Fibroblast of skin of back (primary cell): Measurements from ENCODE around the gene NTRK3.

Source experiments
- DNase-seq: peaks from one replicate; pipeline ENCODE4 v3.0.0-alpha.2; 2013

NTRK3 gene

GRCh38 chr15:88118741-88119140 lies 137.8 kb downstream of the NTRK3 start:
- DNase-seq, result no peak

- no peak for DNase-seq
Observed at GRCh38 chr15:88118035-88118434, 138.5 kb downstream of the NTRK3 start.

GRCh38 chr15:88115486-88116152 lies 140.9 kb downstream of the NTRK3 start:
- no peak for DNase-seq

DNA sequence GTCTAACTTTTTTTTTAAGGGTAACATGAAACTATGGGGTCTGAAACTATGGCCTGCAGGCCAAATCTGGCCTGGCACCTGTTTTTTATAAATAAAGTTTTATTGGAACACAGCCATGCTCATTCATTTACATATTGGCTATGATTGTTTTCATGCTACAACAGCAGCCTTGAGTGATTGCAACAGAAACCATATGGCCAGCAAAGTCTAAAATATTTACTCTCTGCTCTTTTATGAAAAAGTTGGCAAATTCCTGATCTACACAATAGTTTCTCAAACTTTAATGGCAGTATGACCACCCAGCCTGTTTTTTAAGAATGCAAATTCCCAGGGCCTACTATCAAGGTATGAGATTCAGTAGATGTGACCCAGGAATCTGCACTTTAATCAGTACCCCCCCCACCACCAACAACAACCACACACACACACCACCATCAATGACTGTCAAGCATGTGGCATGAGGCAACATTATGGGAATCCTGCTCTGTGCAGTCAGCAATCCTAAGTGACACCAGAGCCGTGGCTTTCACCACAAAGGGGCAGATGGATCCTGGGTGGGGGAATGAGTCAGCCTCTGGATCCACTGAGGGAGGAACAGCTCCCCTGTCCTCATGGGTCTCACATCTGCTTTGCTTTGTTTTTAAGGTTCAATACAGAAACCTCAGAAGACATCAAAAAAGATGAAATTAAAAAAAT lies 142.8 kb downstream of the NTRK3 start:
- peak; percentile 28 for DNase-seq

- no peak for DNase-seq
Observed at GRCh38 chr15:88108991-88109390, 147.5 kb downstream of the NTRK3 start.

DNA sequence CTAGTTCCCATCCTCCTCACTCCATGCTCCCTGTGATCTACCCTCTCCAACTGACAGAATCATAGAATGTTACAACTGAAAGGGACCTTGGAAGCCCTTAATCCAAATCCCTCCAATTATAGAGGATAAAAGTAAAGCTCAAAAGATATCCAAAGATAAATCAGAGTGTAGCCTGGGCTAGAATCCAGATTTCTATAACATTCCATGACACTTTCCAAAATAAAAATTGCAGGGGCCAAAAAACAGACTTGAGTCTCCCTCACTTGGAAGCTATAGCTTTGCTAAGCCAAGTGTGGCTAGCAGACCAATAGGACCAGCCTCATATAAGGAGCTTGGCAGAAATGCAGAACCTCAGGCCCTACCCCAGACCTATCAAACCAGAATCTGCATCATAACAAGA lies 148.1 kb downstream of the NTRK3 start:
- DNase-seq, result no peak

DNA sequence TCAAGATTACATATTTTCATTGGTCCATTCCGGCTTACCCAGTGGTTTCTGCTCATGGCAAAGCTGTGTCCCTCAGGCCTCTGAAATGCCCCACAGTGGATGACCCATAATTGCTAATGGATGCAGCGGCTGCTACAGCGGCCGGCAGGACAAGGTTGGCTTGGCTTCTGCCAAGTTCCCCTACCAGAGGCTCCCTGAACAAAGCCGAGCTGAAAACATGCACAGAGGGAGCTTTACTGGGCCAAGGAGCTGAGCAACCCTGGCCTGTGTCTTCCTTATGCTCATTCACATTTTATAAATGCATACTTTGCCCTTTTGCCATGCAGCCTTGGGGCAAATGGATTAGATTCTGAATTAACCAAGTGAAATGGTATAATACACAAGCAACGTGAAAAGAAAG lies 150.5 kb downstream of the NTRK3 start:
- no peak for DNase-seq

GRCh38 chr15:88104357-88104756 lies 152.2 kb downstream of the NTRK3 start:
- no peak for DNase-seq

GRCh38 chr15:88100181-88100580 lies 156.4 kb downstream of the NTRK3 start:
- DNase-seq, result no peak

DNA sequence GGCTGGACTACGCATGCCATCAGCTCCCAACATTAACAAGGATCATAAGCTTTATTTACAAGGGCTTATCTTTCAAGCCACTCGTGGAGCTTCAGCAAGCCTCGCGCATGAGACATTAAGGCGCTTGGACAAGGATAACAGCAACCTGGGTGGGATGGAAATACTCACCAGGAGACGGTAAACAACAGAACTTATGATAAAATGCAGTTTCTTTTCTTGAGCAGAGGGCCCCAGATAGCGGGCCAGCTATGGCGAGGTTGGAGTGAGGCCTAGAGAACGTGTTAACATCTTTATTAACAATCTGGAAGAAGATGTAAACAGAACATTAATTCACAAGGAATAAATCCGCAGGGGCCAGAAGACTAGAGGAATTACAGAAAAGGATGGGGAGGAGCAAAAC lies 158.2 kb downstream of the NTRK3 start:
- DNase-seq, result no peak

GRCh38 chr15:88091444-88092016 lies 165.0 kb downstream of the NTRK3 start:
- no peak for DNase-seq

GRCh38 chr15:88090481-88091011 lies 166.0 kb downstream of the NTRK3 start:
- no peak for DNase-seq

DNA sequence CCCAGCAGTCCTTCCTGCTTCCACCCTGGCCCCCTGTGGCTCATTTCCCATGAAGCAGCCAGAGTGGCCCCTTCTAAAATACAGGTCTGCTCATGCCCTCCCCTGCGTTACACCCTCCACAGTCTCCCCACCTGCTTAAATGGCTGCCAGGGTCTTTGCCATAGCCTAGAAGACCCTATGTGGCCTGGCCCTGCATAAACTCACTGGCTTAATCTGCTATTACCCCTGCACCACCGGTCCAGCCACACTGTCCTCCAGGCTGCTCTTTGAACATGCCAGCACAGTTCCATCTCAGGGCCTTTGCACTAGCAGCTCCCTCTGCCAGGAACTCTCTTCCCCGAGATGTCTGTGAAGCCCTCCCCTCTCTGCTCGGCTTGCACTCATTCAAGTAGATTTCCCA lies 166.8 kb downstream of the NTRK3 start:
- DNase-seq, result no peak

DNA sequence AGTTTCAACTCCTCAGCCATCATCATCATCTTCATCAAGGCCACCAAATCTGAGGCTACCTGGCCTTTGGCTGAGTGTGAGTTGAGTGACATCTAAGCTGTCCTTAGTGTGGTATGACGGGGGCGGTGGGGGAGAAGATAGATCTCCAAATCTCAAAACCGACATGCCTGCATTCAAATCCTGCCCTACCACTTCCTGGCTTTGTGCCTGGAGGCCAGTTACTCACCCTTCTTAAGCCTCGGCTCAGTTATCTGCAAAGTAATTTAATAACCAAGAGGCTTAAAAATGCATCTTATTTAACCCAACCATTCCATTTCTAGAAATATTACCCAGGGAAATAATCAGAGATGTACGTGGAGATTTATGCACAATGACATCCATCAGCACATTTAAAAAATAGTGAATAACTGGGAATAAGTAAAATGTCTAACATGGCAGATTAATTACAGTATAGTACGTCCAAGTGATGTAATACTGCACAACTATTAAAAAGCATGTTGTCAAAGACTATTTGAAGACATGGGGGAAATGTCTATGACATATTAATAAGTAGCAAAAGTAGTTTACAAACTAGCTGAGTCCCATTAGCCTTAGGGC lies 167.4 kb downstream of the NTRK3 start:
- no peak for DNase-seq

DNA sequence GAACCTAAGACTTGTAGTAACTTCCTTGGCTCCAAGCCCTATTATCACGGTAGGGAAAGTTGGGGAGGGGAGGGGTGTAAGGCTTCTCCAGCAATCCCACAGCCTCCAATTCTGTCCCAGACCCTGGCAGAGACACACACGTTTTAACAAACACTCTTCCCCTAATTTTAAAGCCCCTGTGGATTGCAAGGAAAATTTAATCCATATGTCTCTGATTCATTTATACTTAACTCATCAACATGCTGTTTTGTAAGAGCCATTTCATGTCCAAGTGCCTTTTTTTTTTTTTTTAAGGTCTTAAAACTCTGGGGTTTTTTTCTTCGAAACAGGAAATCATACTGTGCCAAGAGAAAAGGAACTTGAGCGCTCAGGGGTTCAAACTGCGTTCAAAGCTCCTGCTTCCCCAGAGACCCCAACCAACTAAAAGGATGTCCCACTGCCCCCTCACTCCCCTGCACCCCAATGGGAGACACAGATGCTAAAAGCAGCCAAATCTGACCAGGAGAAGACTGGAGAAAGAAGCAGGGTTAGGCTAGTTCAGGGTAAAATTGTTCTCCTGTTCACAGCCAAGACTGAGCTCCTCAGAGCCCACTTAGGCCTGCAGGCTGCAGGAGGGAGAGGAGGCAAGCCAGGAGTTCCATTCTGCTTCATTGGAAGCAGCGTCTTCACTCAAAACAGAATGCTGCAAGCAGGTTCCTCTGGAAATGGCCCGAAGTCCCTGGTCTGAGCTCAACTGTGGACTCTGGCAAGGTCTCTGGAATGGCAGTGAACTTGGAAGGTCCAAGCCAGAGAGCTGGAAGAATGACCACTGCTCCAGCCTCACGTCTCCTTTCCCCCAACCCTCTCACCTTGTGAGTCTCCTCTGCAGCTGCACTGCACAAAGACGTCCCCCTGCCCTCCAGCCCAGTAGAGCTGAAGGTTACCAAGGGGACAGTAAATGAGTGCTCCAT lies 172.5 kb downstream of the NTRK3 start:
- DNase-seq, result no peak

GRCh38 chr15:88080616-88081015 lies 175.9 kb downstream of the NTRK3 start:
- no peak for DNase-seq

- peak; percentile 3 for DNase-seq
Observed at GRCh38 chr15:88077296-88078020, 179.1 kb downstream of the NTRK3 start.

GRCh38 chr15:88076328-88076727 lies 180.2 kb downstream of the NTRK3 start:
- DNase-seq, result no peak

- DNase-seq, result no peak
Observed at GRCh38 chr15:88075102-88075501, 181.4 kb downstream of the NTRK3 start.

- peak; percentile 1 for DNase-seq
Observed at GRCh38 chr15:88074386-88074785, 182.2 kb downstream of the NTRK3 start.

DNA sequence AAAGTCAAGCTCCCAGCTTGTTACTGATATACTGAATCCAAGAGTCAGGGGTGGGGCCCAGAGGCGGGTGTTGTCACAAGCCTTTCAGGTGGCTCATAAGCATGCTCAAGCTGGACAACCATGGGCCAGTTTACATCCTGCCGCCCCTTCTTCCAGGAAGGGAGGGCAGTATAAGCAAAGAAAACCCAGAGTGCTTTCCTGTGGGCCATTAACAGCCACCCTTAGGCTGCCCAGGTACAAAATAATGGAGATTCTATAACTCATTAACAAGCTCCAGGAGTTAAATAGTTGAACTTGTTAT lies 183.2 kb downstream of the NTRK3 start:
- no peak for DNase-seq
